GM18870 (cell line): ENCODE data around the gene PLBD2.

Experiments used
- ATAC-seq: cut with Tn5 transposase; IDR thresholded peaks from one replicate; pipeline ENCODE4 v1.9.1; 2021; ENCODE audit warnings: moderate library complexity; ENCODE audit not compliant: unreplicated experiment

The PLBD2 gene

GRCh38 chr12:113368331-113368730 lies 9.9 kb downstream of the PLBD2 start:
- no peak for ATAC-seq

DNA sequence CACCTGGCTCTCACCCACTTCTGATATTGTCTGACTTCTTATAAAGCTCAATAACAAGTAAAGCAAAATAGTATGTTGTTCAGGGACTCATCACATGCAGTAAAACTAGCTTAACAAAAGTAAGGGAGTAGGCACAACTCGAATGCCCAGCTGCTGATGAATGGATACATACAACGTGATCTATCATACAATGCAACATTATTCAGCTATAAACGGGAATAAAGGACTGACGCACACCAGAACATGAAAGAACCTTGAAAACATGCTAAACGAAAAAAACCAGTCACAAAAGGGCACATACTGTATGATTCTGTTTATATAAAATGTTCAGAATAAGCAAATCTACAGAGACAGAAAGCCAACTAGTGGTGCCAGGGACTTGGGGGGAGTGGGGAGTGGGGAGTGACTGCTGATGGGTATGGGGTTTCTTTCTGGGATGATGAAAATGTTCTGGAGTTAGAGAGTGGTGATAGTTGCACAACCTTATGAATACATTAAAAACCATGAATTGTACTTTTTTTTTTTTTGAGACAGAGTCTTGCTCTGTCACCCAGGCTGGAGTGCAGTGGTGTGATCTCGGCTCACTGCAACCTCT lies 11.1 kb downstream of the PLBD2 start:
- no peak for ATAC-seq

DNA sequence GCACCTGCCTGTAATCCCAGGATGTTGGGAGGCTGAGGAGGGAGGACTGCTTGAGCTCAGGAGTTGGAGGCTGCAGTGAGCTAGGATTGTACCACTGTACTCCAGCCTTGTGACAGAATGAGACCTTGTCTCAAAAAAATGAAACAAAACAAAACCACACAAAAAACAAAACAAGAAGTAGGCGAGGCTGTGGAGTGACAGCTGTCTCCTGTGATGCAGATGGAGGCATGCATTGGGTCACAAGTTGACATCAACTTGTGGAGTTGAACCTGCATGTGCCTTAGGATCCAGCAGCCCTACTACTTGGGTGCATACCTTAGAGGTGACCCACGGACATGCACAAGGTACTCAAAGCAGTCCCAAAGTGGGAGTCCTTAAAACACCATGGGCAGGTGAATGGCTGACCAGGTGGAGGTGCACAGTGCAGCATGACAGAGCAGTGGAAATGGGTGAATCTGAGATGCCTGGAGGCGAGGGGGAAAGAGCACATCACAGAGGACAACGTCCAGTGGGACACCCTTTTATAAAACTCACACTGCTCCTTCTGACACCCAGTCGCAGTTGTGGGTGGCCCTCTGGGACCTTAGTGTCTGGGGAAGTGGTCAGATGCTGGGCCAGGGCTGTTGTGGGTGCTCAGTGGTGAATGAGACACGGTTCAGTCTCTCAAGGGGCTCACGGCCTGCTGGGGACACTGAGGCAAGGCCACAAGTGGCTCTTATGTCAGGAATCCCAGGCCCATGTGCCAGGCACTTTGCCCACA lies 12.7 kb downstream of the PLBD2 start:
- ATAC-seq: no peak

GRCh38 chr12:113371808-113372207 lies 13.4 kb downstream of the PLBD2 start:
- no peak for ATAC-seq

DNA sequence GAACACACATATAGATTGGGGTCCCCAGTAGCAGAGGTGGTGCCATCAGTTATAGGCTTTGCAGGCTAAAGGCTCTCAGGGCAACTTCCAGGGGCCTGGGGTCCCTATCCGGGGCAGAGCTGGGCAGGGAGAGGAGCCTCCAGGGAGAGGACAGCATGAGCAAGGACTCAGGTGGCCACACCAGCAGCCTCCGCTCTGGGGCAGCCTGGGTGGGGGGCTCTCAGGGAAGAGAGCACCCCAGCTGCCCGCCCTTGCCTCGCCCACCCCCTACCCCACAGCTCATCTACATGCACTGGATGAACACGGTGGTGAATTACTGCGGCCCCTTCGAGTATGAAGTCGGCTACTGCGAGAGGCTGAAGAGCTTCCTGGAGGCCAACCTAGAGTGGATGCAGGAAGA lies 14.0 kb downstream of the PLBD2 start:
- no peak for ATAC-seq

GRCh38 chr12:113373440-113373839 lies 15.1 kb downstream of the PLBD2 start:
- ATAC-seq: no peak

GRCh38 chr12:113373969-113374368 lies 15.6 kb downstream of the PLBD2 start:
- no peak for ATAC-seq

DNA sequence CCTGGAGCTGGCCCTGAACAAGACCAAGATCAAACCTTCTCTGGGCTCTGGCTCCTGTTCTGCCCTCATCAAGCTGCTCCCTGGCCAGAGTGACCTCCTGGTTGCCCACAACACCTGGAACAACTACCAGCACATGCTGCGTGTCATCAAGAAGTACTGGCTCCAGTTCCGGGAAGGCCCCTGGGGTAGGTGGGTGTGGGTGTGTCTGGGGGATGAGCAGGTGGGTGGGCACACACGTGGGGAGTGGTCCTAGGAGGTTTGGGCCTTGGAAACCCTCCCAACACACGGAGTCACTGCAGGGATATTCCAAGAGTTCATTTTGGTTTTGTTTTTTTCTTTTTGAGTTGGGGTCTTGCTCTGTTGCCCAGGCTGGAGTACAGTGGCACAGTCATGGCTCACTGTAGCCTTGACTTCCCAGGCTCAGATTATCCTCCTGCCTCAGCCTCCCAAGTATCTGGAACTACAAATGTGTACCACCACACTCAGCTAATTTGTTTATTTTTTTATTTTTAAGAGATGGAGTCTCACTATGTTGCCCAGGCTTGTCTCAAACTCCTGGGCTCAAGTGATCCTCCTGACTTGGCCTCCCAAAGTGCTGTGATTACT lies 16.5 kb downstream of the PLBD2 start:
- no peak for ATAC-seq

GRCh38 chr12:113378291-113378690 lies 19.9 kb downstream of the PLBD2 start:
- no peak for ATAC-seq

- ATAC-seq: no peak
Measured at GRCh38 chr12:113381220-113381619, 22.8 kb downstream of the PLBD2 start.

- no peak for ATAC-seq
Measured at GRCh38 chr12:113382206-113382605, 23.8 kb downstream of the PLBD2 start.

DNA sequence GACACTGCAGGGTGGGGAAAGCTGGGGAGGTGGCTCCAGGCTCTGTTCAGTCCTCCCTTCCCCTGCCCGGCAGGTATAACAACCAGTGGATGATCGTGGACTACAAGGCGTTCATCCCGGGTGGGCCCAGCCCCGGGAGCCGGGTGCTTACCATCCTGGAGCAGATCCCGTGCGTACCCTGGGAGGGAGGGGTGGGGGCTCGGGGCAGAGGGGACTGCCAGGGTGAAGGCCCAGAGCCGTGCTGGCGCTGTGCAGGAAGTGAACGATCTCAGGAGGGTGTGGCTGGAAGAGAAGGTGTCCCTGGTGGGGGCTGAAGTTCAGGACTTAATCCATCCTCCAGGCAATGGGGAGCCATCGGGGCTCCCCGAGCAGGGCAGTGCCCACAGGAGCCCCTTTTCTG lies 26.4 kb downstream of the PLBD2 start:
- no peak for ATAC-seq

GRCh38 chr12:113385282-113385882 lies 27.0 kb downstream of the PLBD2 start:
- ATAC-seq: no peak

DNA sequence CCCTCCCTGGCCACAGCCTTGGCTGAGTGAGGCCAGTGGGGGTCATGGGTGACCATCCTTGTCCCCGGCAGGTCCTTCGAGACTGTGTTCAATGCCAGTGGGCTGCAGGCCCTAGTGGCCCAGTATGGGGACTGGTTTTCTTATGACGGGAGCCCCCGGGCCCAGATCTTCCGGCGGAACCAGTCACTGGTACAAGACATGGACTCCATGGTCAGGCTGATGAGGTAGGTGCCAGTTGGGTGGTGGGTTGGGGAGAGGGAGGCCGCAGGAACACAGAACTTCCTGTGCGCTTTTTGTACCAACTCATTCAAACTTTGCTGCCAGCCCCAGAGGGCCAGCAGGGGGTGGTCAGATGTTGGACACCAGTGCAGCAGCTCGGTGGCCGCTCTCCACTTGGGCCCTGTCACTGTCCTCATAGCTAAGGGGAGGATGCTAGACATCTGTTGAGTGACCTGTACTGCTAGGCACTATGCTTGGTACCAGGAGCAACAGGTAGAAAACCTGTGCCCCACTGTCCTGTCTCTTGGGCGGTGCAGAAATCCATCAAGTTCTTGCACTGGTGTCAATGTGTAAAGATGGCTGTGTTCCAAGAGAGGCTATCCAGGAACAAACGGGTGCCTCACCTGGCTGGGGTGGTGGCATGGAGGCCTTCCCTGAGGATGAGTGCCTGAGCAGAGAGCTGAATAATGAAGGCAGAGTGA lies 28.6 kb downstream of the PLBD2 start:
- no peak for ATAC-seq

DNA sequence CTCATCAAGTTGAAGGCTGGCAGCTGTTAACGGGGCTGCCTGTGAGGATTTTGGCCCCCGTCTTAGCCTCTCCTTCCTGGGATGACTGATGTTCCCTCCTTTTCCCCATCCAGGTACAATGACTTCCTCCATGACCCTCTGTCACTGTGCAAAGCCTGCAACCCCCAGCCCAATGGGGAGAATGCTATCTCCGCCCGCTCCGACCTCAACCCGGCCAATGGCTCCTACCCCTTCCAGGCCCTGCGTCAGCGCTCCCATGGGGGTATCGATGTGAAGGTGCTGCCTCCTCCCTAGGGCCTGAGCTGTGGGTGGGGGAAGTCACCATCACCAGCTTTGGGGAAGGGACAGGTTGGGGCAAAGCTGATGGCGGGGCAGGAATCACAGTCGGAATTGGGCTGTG lies 29.2 kb downstream of the PLBD2 start:
- ATAC-seq: no peak

DNA sequence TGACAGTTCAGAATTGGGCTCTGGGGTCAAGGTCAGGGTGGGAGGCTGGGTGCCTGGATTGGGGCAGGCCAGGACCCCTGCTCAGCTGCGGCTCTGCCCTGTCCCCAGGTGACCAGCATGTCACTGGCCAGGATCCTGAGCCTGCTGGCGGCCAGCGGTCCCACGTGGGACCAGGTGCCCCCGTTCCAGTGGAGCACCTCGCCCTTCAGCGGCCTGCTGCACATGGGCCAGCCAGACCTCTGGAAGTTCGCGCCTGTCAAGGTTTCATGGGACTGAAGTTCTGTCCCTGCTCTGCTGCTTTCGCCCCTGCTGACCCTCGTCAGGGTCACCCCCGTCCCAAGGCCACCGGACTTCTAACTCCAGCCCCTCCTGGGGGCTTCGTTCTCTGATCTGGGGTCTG lies 30.0 kb downstream of the PLBD2 start:
- no peak for ATAC-seq

DNA sequence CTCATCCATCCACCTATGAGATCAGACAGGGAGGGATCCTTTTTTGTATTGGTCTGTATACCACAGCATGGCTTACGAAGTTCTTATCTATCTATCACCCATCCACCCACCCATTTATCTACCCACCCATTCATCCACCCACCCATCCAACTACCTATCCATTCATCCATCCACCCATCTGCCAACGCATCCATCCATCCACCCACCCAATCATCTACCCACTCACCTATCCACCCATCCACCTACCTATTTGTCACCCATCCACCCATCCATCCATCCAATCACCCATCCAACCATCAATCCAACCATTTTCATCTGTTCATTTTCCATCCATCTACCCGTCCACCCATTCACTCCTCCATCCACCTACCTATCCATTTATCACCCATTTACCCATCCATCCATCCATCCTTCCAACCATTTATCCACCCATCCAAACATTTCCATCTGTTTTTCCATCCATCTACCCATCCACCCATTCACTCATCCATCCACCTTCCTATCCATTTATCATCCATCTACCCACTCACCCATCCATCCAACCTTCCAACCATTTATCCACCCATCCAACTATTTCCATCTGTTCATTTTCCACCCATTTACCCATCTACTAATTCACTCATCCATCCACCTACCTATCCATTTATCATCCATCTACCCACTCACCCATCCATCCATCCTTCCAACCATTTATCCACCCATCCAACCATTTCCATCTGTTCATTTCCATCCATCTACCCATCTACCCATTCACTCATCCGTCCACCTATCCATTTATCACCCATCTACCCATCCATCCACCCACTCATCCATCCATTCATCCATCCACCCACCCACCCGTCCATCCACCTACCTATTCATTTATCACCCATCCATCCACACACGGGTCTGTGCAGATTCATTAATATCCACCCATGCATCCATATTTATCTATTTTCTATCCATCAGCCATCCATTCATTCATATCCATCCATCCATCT lies 32.0 kb downstream of the PLBD2 start:
- no peak for ATAC-seq

GRCh38 chr12:113391145-113391544 lies 32.8 kb downstream of the PLBD2 start:
- no peak for ATAC-seq

DNA sequence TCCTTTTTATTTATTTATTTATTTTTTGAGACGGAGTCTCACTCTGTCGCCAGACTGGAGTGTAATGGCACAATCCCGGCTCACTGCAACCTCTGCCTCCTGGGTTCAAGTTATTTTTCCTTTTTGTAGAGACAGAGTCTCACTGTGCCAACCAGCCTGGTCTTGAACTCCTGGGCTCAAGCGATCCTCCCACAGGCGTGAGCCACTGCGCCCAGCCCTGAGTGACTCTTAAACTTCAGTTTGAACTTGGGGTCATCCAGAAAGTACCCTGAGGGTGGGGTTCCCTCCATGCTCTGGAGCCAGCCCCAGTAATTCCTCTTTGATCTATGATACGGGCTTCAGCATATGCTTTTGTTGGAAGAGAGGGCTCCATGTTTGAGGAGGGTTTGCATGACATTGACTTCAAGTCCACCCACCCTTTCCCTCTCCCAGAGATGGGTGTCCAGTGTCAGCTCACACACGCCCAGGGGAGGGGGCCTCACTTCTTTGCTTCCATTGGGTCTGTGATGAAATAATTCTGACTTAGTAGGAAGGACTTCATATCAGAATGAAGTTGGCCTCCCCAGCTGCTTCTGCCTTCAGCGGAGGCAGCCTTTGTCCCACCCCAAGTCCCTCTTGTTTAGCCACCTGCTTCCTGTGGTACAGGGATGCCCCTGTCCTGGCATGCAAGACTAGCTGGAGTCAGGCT lies 33.4 kb downstream of the PLBD2 start:
- no peak for ATAC-seq

GRCh38 chr12:113392520-113392919 lies 34.1 kb downstream of the PLBD2 start:
- no peak for ATAC-seq
